Right atrium auricular region (tissue), 2 donors: ENCODE data around the gene CACNG6. TPM values are rescaled to one million over a fixed set of nuclear protein-coding genes. Genes with fewer than 3 reads are reported as not detected.

Experiments used
- DNase-seq: peaks from one replicate; pipeline ENCODE4 v3.0.0-alpha.2; 2019; ENCODE audit warnings: low spot score
- H3K27ac ChIP-seq, 2 donors: fragments of 200-600 bp; sonication (generic); 1 replicate in 1 of 2; 2 replicates in 1 of 2; pipeline ENCODE4 v1.5.1; 2016 to 2019
- H3K27me3 ChIP-seq, 2 donors: fragments of 200-600 bp; sonication (generic); one replicate each; pipeline versions ENCODE4 v1.5.1 to v1.6.0; 2017 to 2019
- H3K36me3 ChIP-seq: fragments of 200-600 bp; sonication (generic); one replicate; pipeline ENCODE4 v1.5.1; 2016
- H3K4me1 ChIP-seq, 2 donors: fragments of 200-600 bp; sonication (generic); one replicate each; pipeline versions ENCODE4 v1.5.1 to v1.6.0; 2017 to 2019
- H3K4me3 ChIP-seq, 2 donors: fragments of 200-600 bp; sonication (generic); 1 replicate in 1 of 2; 2 replicates in 1 of 2; pipeline ENCODE4 v1.5.1; 2017 to 2019; ENCODE audit warnings: mild to moderate bottlenecking in 1 of 2, moderate library complexity in 1 of 2
- H3K9me3 ChIP-seq, 2 donors: fragments of 200-600 bp; sonication (generic); one replicate each; pipeline ENCODE4 v1.5.1; 2019
- total RNA-seq, 2 donors: library from RNA; depleted of rRNA; stranded (reverse); fragments of >200 nt; gene quantifications; one replicate each; pipeline ENCODE4 v1.1.0, GENCODE V29; 2016
- TF ChIP-seq, protein P1 (sequence below), 2 donors: fragments of 200-600 bp; sonication (generic); IDR thresholded peaks; one replicate each; pipeline ENCODE4 v1.5.1; 2019; ENCODE audit warnings: antibody characterized with exemption in 2 of 2

CACNG6 gene
- total RNA-seq, 2 donors from 2014 or later, result 0.31 TPM; not detected in 1

DNA sequence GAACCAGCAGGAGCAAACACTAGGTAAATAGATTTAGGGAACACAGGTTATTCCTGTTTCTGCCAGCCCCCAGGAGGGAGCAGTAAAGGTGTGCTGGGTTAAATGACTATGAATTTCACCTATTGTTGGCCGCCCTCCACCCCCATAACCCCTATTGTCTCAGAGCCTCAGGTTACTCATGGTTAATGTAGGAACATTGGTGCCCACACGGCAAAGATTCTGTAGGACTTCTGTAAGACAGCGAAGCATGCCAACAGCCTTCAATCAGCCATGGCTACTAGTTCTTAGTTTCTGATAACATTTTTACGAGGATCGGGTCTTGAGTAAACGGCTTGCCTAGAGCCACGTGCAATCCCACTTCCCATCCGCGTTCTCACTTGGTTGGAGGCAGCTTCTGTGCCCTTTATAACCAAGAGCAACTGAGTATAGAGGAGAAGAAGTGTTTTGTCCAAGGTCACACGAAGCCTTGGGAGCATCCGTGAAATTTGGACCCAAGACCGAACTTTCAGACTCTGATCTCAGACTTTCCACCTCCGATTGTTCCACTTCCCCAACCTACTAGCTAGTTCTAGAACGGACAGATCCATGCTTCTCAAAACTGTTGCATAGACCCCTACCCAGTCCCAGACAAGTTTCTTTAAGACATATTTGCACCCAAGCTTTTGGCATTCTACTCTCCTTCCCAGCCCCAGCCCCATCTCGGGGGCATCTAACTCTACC is 33.8 kb upstream of the CACNG6 start:
- DNase-seq, result no peak

DNA sequence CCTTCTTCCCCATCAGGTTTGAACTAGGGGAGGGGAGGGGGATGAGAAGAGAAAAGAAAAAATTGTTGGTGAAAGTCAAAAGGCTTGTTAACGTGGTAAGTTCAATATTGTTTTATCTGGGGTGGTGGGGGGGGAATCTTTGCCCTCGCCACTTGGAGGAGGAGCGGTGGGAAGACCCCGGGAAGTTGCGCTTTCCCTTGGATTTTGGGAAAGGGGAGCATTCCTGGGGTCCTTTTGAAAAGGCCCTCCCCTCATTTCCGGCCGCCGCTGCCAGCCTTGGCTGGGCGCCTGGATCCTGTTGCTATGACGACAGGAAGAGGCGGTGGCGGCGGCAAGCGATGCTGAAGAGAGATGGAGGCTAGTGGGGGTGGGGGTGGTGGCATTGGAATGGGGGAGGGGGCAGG is 33.3 kb upstream of the CACNG6 start:
- Histone ChIP-seq H3K9me3 (peaks cover 0 to 6% of the 10 kb centered on the region in 2 donors), H3K36me3 (no peaks in the 10 kb centered on the region), H3K4me1 (no peaks in the 10 kb centered on the region), H3K27ac (no peak overlapping the region), H3K4me3 (no peak overlapping the region), H3K27me3 (peaks cover 17 to 27% of the 10 kb centered on the region in 2 donors)
- TF ChIP-seq, protein P1, sequence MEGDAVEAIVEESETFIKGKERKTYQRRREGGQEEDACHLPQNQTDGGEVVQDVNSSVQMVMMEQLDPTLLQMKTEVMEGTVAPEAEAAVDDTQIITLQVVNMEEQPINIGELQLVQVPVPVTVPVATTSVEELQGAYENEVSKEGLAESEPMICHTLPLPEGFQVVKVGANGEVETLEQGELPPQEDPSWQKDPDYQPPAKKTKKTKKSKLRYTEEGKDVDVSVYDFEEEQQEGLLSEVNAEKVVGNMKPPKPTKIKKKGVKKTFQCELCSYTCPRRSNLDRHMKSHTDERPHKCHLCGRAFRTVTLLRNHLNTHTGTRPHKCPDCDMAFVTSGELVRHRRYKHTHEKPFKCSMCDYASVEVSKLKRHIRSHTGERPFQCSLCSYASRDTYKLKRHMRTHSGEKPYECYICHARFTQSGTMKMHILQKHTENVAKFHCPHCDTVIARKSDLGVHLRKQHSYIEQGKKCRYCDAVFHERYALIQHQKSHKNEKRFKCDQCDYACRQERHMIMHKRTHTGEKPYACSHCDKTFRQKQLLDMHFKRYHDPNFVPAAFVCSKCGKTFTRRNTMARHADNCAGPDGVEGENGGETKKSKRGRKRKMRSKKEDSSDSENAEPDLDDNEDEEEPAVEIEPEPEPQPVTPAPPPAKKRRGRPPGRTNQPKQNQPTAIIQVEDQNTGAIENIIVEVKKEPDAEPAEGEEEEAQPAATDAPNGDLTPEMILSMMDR (IDR thresholded peaks at IDR 0.05), result no peak
- DNase-seq, result no peak

More for the DNA sequence above, 33.8 kb upstream of the CACNG6 start:
- Histone ChIP-seq H3K4me1 (no peaks in the 10 kb centered on the region), H3K27ac (no peak overlapping the region), H3K4me3 (no peak overlapping the region), H3K9me3 (peaks cover 0 to 6% of the 10 kb centered on the region in 2 donors), H3K27me3 (peaks cover 15 to 23% of the 10 kb centered on the region in 2 donors), H3K36me3 (no peaks in the 10 kb centered on the region)
- TF ChIP-seq, protein P1 (IDR thresholded peaks at IDR 0.05), result no peak

DNA sequence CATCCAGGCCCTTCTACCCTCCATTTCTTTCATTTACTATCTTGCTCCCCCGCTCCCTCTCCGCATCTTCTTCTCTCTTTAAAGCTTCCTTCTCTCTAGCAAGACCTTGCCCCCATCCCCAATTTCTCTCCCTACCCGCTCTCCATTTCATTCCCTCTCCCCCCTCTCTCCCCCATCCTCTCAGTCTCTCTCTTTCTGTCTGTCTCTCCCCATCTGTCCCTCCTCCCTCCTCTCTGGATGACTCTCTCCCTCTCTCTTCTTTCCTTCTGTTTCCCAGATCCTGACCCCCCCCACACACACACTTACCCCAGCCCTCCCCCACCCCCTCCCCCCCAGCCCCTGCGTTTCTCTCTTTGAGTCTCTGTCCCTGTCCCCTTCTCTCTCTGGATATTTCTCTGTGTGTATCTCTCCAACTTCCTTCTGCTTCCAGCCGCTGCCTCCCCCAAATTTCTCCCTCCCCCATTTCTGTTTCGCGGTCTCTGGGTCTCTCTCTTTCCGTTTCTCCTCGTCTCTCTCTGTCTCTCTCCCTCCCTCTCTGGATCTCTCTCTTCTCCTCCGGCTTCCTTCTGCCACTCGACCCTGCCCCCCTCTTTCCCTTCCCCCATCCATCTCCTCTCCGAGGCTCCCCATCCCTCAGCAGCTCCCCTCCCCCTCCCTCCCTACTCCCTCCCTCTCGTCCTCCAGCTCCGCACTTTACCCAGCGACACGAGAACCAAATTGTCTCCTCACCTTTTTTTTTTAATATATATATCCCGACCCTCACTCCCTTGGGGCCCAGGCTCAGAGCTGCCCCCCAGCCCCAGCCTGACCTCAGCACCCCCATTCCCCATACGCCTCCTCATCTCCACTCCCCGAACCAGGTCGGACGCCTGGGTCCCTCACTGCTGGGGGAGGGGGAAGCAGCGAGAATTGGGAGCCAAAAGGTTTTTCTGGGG is 32.3 kb upstream of the CACNG6 start:
- TF ChIP-seq, protein P1 (IDR thresholded peaks at IDR 0.05), result no peak
- peaks cover 20 to 31% of the 10 kb centered on the region in 2 donors for H3K27me3 ChIP-seq
- no peaks in the 10 kb centered on the region for H3K36me3 ChIP-seq
- no peak overlapping the region for H3K4me3 ChIP-seq
- no peak for DNase-seq
- no peak overlapping the region for H3K27ac ChIP-seq
- H3K9me3 ChIP-seq, result no peaks in the 10 kb centered on the region
- no peaks in the 10 kb centered on the region for H3K4me1 ChIP-seq

DNA sequence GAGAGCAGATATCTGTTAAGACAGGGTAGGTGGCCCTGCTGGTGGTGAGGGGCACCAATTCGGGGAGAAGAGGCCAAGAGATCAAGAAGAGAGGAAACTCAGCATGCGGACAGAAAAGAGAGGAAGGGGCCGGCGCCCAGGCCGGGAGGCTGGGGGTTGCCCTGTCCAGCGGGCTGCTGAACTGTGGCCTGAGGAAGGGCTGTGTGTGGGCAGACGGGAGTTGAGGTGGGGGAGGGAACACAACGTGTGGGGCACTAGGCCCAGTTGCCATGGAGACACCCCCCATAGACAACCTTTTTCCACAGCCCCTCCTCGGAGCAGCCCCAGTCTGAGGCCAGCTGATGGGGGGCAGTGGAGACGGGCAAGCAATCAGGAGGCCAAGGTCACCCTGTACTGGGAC is 31.2 kb upstream of the CACNG6 start:
- no peaks in the 10 kb centered on the region for H3K4me1 ChIP-seq
- peaks cover 20 to 31% of the 10 kb centered on the region in 2 donors for H3K27me3 ChIP-seq
- DNase-seq, result no peak
- no peaks in the 10 kb centered on the region for H3K9me3 ChIP-seq
- H3K4me3 ChIP-seq, result no peak overlapping the region
- H3K27ac ChIP-seq, result no peak overlapping the region
- no peaks in the 10 kb centered on the region for H3K36me3 ChIP-seq
- TF ChIP-seq, protein P1 (IDR thresholded peaks at IDR 0.05), result no peak

DNA sequence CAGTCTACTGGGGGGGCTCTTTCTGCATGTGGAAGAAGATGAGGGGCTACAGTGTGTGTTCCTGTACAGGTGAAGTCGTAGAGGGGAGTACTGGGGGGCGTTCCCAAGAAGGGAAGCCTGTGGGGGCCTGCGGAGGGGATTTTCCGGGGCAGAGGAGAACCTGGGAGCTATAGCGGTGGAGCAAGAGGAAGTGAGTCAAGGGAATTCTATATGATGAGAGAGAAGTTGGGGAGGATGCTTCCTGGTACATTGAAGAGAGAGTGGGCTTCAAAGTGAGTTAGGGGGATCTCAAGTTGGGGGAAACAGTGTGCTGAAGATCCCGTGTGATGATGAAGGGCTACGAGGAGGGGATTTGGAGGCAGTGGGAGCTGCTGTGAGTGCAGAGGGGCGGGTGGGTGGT is 30.6 kb upstream of the CACNG6 start:
- Histone ChIP-seq H3K27ac (no peak overlapping the region), H3K27me3 (peaks cover 20 to 31% of the 10 kb centered on the region in 2 donors), H3K4me1 (no peaks in the 10 kb centered on the region), H3K9me3 (no peaks in the 10 kb centered on the region), H3K36me3 (no peaks in the 10 kb centered on the region), H3K4me3 (no peak overlapping the region)
- no peak for DNase-seq
- TF ChIP-seq, protein P1 (IDR thresholded peaks at IDR 0.05), result no peak
